Measurements from ENCODE around the gene PNLIPRP3. TPM values are rescaled to one million over a fixed set of nuclear protein-coding genes. Genes with fewer than 3 reads are reported as not detected.

PNLIPRP3 gene
- total RNA-seq, 1 donor from 2014 or later: not detected

- TF ChIP-seq CTCF (IDR thresholded peaks at IDR 0.05): no peak
- ChIA-PET CTCF (interaction anchor here (1.4 to 1.9 kb wide), 2 partner anchors 9 to 1350 kb away, joined by 3 to 5 read pairs; no protein-coding TSS in a partner anchor), POLR2A (no interaction called here)
- Mint-ChIP-seq H3K9me3 (no peaks in the 10 kb centered on the region), H3K4me3 (no peak overlapping the region), H3K4me1 (no peaks in the 10 kb centered on the region), H3K27me3 (no peaks in the 10 kb centered on the region), H3K36me3 (ENCODE audit: low read depth) (no peaks in the 10 kb centered on the region), H3K27ac (no peak overlapping the region)
- DNase-seq (no peak), ATAC-seq (ENCODE audit: low read depth) (no peak)
- intact Hi-C loops (cut with micrococcal nuclease): no loop called here
These were observed 95.2 kb downstream of the PNLIPRP3 start for GRCh38 chr10:116522803-116523381.

GRCh38 chr10:116524736-116525135, 97.1 kb downstream of the PNLIPRP3 start:
- no peak overlapping the region for H3K4me3 Mint-ChIP-seq
- DNase-seq (no peak), ATAC-seq (ENCODE audit: low read depth) (no peak)
- ChIA-PET POLR2A (no interaction called here), CTCF (no interaction called here)
- no peaks in the 10 kb centered on the region for H3K4me1 Mint-ChIP-seq
- H3K27me3 Mint-ChIP-seq: no peaks in the 10 kb centered on the region
- H3K27ac Mint-ChIP-seq: no peak overlapping the region
- intact Hi-C loops (cut with micrococcal nuclease): no loop called here
- H3K36me3 Mint-ChIP-seq (ENCODE audit: low read depth): no peaks in the 10 kb centered on the region
- no peak for TF ChIP-seq CTCF (IDR thresholded peaks at IDR 0.05)
- H3K9me3 Mint-ChIP-seq: no peaks in the 10 kb centered on the region

- ATAC-seq (ENCODE audit: low read depth): no peak
- intact Hi-C loops (cut with micrococcal nuclease): no loop called here
- CTCF ChIA-PET: interaction anchor here (1.2 kb wide), 1 partner anchor 11 kb away, joined by 3 read pairs; no protein-coding TSS in a partner anchor
- Mint-ChIP-seq H3K4me1 (no peaks in the 10 kb centered on the region), H3K36me3 (ENCODE audit: low read depth) (no peaks in the 10 kb centered on the region), H3K4me3 (no peak overlapping the region), H3K9me3 (no peaks in the 10 kb centered on the region), H3K27me3 (no peaks in the 10 kb centered on the region), H3K27ac (no peak overlapping the region)
- no peak for DNase-seq
- POLR2A ChIA-PET: no interaction called here
- TF ChIP-seq CTCF (IDR thresholded peaks at IDR 0.05): no peak
These were observed 98.6 kb downstream of the PNLIPRP3 start for GRCh38 chr10:116526219-116526618.

Other genes starting within 250 kb of the PNLIPRP3 start
- not detected in 2 replicates for gene GFRA1, start 154.6 kb upstream of the PNLIPRP3 start, total RNA-seq
- not detected in 2 replicates for gene CCDC172, start 103.4 kb upstream of the PNLIPRP3 start, total RNA-seq
- not detected in 2 replicates for gene PNLIP, start 118.1 kb downstream of the PNLIPRP3 start, total RNA-seq
- not detected in 2 replicates for gene PNLIPRP1, start 163.1 kb downstream of the PNLIPRP3 start, total RNA-seq
- gene PNLIPRP2, start 193.1 kb downstream of the PNLIPRP3 start, total RNA-seq: not detected in 2 replicates

All from activated B cell treated with CpG ODN at 0.5 μM for 24 hours (primary cell).